NCI-H1105 treated with DMSO at 0.1 percent for 48 hours (cell line): Measurements from ENCODE around the gene SUN3.
"Not testable (repeated sequence)": the region's sequence is repeated elsewhere in the genome, so short reads cannot be mapped to it uniquely, and the experiment has no call there.

ENCODE experiments used
- DNase-seq: peaks from one replicate; lab custom pipeline; 2025; lab: John Stamatoyannopoulos, UW

Gene SUN3

DNA sequence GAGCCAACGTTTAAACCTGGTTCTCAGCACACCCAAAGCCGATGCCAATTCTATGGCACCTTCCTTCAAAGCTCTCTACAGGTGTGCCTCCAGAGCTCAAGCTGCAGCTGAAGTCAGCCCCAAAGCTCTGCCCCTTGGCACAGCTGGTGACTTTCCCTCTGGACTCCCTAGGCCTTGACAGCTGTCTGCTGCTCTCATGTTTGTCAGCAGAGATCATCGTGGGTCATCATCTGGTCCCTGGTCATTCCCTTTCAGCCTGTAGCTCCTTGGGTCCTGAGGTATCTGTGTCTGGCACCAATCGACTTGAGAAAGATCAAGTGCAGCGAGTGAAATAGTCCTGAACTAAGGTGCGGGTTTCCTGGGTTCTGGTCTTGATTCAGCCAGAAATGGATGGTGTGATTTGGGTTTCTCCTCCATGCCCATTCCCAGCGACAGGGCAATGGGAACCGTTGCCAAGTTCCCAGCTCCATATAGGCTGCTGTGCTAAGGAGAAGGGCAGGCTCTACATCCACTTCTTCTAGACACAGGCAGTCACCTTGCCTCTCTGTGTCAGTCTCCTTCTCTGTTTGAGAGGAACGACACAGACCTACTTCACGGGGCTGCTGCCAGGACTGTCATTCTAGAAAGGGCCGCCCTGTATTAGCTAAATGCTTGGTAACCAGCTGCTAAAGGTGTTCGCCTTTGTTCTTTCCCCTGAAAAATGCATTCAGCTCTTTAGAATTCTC is 84.2 kb downstream of the SUN3 start:
- DNase-seq = no peak

DNA sequence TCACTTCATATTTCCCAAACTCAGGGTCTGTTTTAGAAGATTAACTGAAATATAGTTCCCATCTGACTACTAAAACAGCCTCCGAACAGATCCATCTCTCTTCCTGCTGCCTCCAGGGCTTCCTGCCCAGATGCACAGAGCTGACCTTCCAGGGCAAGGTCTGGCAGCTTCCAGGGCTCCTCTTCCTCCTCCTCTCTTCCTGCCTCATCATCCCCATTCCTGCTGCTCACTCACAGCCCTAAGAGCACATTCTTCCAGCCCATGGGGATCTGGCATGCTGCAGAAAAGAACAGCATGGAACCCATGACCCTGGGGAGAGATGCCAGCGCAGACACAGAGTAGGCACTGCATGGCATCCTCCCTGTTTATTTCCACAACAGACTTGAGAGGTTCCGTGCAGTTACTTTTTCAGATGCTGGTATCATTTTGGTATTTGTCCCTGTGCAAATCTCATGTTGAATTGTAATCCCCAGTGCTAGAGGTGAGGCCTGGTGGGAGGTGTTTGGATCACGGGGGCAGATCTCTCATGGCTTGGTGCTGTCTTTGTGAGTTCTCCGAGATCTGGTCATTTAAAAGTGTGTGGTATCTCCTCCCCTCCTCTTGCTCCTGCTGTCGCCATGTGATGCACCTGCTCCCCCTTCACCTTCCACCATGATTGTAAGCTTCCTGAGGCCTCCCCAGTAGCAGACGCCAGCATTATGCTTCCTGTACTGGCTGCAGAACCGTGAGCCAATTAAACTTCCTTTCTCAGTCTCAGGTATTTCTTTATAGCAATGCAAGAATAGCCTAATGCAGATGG is 85.0 kb downstream of the SUN3 start:
- DNase-seq = no peak

DNA sequence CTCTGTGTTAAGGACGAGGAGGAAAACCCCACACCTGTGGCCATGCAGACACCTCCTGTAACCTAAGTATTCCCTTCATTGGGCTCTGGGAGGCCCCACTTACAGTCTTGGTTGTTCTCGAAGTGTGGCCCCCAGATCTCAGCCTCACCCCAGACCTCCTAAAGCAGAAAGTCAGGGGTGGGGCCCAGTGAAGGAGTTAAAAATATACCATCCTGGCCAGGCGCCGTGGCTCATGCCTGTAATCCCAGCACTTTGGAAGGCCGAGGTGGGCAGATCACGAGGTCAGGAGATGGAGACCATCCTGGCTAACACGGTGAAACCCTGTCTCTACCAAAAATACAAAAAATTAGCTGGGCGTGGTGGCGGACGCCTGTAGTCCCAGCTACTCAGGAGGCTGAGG is 86.3 kb downstream of the SUN3 start:
- DNase-seq = not testable (repeated sequence)

DNA sequence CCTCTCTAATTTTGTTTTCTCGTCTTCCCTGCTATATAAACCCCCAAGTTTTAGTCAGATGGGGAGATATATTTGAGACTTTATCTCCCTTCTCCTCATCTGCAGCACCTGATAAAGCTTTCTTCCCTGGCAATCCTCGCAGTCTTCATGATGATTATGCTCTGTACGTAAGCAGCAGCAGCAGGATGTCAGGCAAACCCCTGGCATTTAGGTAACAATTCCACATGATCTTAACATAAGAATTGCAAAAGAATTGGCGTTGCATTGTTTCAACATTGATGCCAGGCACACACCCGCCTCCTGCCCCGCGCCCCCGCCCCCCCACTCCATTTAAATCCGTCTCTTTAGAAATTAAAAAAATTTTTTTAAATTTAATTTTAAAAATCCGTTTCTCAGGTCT is 86.8 kb downstream of the SUN3 start:
- no peak for DNase-seq

DNA sequence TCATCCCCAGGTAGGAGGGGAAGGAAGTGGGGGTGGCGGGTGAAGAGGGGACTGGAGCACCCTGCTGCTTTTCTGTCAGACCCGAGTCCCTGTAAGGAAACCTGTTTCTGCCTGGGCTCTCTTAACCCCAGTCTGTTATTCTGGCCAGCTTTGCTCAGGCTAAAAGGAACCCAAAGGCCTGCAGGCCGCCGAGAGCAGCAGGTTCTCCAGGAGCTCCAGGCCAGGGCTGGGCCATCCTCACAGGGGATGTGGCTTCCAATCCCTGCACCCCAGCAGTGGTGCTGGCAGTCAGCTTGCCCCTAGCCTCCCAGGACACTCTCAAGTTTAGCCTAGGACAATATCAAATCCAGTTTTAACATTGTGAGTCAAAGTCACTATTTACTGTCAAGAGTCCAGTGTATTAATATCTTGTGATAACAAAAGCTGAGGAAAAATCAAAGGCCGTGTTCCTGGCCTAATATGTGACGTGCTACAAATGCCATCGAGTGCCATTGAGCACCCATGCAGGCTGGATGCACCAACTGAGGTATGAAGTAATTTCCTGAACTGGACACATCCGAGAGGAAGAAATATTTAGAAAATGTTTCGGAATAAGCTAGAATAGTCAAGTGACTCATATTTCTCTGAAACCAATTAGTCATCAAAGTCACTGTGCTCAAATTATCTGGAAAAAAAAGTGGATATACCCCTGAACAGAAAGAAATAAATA is 87.6 kb downstream of the SUN3 start:
- DNase-seq = no peak

DNA sequence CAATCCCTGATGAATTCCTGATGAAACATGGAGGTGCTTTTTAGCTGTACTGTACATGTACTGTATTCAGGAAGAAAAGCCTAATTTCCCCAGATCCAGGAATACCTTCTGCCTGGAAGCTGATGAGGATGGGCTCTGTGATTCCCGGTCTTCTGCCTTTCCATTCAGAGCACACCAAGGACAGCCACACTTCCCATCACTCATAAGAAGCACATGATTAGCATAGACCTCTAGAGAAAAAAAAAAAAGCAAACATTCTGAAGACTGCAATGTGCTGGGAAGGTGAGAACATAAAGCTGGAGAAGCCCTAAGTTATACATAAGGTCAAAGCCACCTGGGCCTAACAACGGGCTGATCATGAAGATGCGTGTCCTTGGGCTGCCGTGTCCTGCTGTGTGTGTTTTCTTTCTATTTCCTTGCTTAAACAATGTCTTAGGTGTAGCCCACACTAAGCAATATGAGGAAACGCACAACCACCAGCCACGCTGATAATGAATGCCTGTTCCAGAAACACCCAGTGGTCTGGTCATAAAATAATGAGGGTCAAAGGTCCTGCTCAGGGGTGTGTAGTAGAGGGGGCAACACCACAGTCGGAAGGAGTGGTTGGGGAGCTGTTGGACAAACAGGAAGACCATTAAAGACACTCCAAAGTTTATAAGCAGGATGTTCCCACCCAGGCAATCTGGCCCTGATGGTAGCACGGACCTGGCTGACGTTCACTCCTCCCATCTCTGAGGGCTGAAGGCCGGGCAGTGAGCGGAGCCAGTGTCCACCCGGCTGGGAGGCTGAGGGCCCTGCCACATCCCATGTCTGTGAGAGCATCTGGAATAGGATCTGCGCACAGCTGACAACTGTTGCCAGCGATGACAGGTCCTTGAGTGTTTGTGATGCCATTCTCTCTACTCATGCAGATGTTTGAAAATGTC is 88.6 kb downstream of the SUN3 start:
- no peak for DNase-seq

DNA sequence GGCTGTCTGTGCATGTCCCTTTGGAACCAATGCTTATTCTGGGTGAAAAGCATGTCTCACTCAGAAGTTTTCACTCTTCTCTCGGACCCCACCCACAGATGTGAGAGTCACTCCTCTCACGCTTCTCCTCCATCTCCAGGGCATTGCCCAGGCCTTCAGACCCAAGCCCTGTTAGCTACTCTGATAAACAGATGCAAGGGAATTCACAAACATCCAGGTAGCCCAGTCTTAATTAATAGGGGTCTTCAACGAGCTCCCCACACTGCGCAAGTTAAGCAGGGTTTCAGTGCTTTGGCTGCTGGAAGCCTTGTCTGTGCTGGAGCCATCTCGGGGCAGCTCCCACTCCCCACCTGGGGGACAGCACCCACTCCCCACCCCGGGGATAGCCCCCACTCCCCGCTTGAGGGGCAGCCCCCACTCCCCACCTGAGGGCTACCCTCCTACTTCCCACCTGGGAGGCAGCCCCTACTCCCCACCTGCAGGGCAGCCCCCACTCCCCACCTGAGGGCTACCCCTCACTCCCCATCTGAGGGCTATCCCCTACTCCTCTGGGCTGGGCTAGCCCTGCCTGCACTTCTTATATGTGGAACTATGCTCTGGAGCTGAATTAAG is 89.4 kb downstream of the SUN3 start:
- DNase-seq = no peak

DNA sequence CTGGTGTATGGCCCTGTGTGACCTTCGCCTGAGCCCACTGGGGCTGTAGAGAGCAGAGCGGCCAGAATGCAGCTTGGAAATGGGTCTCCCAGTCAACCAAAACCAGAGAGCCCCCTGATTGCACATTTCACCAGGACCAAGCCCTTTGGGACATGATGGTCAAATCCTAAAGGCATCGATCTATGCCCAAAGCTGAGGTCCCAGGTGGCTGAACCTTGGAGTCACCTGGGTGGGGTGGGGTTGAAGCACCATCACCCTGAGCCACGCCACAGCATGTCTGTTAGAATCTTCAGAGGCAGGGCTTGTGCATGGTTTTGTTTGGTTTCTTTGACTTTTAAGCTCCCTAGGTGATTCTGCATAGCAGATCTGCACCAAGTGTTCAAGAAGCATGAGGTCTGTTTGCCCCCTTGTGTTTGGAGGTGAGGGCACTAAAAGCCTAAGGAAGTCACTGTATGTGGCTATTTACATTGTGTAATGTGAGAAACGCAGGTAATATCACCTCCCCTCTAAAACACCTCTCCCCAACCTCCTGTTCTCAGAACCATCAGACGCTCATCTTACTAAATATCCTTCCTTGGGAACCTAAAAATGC is 90.2 kb downstream of the SUN3 start:
- no peak for DNase-seq

DNA sequence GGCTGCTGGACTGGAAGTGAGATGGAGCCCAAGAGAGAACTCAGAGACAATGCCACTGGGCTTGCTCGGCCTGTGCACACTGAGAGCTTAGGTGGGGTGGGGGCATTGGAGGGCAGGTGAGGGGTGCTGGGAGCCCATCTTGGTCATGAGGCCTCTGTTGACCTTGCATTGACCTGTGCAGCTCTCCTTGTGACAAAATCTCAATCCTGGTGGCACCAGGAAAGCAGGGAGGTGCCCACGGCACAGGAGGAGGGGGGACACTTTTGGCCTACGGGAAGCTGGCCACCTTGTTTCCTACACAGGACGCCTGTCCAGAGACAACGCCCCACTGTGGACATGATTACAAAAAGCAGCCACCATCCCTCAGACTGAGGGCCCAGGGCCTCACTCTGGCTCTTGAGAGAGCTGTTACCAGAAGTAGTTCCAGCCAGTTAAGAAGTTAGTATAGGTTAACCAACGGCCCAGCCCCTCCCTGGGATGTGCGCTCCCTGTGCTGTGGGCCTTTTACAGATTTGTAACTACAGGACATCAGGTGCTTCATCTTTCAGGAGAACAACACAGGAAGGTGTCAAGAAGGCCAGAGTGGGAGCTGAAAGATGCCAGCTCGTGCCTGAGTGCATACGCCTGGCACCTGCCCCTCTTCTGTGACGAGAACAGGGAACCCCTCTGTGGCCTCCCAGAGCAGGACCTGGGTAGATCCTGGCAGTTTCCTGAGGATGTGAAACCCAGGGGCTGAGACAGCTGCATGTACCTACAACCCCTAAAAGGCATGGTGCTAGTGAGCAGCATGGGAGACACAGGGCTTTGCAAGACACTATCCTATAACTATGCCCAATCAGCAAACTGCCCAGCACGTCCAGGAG is 91.0 kb downstream of the SUN3 start:
- DNase-seq = no peak
